ENCODE measurements around the gene ASB12. TPM values are rescaled to one million over a fixed set of nuclear protein-coding genes. Genes with fewer than 3 reads are reported as not detected.

ASB12 gene
- total RNA-seq, 1 donor from 2014 or later = 2.7 TPM

DNA sequence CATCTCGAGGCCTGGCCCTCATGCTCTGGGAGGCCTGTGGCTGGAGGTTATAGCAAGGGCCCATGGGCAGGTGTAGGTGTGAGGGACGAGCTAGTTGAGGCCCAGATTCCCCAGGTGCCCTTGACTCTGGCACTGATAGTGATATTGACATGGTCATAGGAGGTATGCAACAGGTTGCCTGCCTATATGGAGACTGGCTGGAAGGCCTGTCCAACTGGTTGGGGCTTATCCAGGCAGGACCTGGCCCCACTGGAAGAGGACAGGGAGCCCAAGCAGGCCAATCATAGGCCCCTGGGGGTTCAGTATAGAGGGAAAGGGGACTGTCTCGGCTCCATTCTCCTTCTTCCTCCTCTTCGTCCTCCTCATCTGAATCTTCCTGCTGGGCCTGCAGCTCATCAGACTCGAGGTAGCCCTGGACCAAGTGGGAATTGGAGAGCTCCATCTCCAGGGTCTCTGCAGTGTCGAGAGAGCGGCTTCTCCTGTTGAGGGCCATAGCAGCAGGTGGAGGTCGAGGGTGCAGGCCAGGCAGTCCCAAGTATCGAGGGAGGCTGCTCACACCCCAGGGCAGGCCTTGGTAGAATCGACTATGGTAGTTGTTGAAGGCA lies 40.2 kb downstream of the ASB12 start:
- no peak for DNase-seq
- ATAC-seq (ENCODE audit: poor library complexity) = no peak
- intact Hi-C loops (cut with DNase I) = no loop called here

DNA sequence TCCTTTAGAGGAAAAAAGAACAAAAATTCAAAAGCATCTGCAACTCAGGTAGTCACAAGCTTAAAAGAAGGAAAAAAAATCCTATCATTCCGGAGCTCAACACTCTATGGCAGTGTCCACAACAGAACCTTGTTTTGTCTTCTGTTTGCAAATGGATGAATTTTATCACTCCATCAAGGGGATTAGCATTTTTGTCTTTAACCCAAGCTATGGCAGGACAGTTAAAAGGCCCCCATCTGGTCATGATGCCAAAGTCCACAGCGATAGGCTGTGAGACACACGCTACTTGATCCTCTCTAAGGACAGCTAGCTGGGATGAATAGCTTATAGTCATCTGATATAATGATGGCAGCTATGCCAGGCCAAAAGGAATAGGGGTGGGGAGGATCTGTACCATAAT lies 41.5 kb downstream of the ASB12 start:
- no peak for ATAC-seq (ENCODE audit: poor library complexity)
- intact Hi-C loops (cut with DNase I) = no loop called here
- DNase-seq = no peak

DNA sequence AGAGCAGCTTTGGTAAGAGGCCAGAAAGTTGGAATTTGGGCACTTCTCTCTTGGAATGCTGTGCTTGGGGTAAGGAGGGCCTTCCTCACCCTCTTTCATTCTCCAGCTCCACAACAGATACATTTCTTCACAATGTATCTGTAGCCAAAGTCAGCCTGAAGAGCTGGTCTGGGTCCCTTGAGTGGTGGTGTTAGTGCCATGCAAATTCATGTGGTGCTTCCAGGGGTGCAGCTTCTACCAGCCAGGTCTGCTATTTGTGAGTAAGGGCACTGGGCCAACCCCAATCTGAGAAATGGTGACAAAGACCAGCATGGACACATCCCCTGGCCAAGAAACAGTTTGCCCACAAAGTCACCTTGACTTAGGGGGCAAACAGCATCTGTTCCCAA lies 42.7 kb downstream of the ASB12 start:
- intact Hi-C loops (cut with DNase I) = no loop called here
- DNase-seq (no peak), ATAC-seq (ENCODE audit: poor library complexity) (no peak)

DNA sequence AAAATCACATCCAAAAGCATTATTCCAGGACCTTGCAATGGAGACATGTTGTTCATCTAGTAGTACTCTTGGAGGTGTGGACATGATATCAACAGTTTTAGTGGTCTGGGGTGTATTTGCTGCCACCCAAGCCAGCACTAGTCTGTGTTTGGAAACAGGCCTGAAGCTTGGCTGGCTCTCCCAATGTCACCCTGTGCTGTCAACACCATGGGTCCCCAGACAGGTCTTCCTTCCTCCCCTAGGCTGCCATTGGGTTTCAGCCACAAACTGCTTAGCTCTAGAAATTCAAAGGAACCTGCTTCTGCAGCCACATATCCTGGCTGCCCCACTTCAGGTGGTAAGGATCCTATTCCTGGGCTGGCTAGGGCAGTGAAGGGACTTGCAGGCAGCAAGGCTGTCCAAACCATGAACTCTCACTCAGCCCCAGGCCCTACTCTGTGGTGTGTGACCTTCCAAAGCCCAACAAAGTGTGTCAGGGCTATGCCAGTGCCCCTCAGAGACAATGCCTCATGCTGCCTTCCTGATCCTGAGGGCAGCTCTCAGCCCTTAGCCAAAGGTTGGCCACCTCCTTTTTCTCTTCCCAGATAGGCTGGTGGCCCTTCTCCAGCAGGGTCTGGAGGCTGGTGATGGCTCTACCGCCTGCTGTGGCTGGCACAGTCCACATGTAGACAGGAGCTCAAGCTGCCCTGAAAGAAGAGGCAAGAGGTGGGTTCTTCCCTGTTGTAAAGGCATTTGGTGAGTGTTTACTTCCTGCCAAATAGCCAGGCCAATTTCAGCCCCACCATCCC lies 43.2 kb downstream of the ASB12 start:
- ATAC-seq (ENCODE audit: poor library complexity) = peak; percentile 96
- peak; percentile 51 for DNase-seq
- intact Hi-C loops (cut with DNase I) = no loop called here

- ATAC-seq (ENCODE audit: poor library complexity) = no peak
- no peak for DNase-seq
- intact Hi-C loops (cut with DNase I) = no loop called here
These were observed 46.0 kb downstream of the ASB12 start for GRCh38 chrX:64184396-64184795.

DNA sequence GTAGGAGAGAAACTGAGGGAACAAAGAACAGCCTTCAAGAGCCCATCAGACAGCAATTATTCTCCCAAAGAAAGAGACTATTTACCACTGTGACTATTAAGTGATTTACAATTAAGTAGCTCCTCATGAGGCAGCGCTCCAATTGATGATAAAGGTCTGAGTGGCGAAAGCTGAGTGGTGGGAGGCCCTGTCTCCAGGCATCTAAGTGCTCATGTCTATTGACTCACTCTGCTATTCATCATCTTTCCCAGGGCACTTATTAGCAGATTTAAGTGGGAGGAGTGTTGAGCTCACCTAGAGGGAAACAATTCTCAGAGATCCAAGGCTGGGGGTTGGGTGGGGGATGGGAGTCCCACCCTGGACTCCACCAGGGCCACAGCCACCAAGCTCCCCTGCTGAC lies 48.2 kb downstream of the ASB12 start:
- intact Hi-C loops (cut with DNase I) = no loop called here
- ATAC-seq (ENCODE audit: poor library complexity) (no peak), DNase-seq (no peak)

GRCh38 chrX:64176876-64177275 lies 53.5 kb downstream of the ASB12 start:
- ATAC-seq (ENCODE audit: poor library complexity) (no peak), DNase-seq (no peak)
- intact Hi-C loops (cut with DNase I) = no loop called here

Other genes with a start within 250 kb of the ASB12 start
- 4.4 TPM for gene AMER1, start 24.9 kb downstream of the ASB12 start, total RNA-seq
- gene MTMR8, start 164.8 kb upstream of the ASB12 start, total RNA-seq = 0.51 TPM